GM18519 (cell line): Measurements from ENCODE around the gene AP1AR.

Experiments
- ATAC-seq: cut with Tn5 transposase; IDR thresholded peaks from one replicate; pipeline ENCODE4 v1.9.1; 2021; ENCODE audit warnings: mild to moderate bottlenecking, moderate library complexity; ENCODE audit not compliant: unreplicated experiment, low FRiP score

AP1AR gene

GRCh38 chr4:112219826-112220366 is 11.7 kb upstream of the AP1AR start:
- no peak for ATAC-seq

GRCh38 chr4:112222219-112222955 is 9.2 kb upstream of the AP1AR start:
- no peak for ATAC-seq

GRCh38 chr4:112225157-112225556 is 6.4 kb upstream of the AP1AR start:
- no peak for ATAC-seq

- ATAC-seq = peak; percentile 79
Observed at GRCh38 chr4:112230879-112231778, 458 bp upstream of the AP1AR start.

GRCh38 chr4:112234952-112235609 is 3.5 kb downstream of the AP1AR start:
- ATAC-seq = no peak

- no peak for ATAC-seq
Observed at GRCh38 chr4:112236040-112236439, 4.5 kb downstream of the AP1AR start.

- ATAC-seq = no peak
Observed at GRCh38 chr4:112238833-112239232, 7.2 kb downstream of the AP1AR start.

- ATAC-seq = no peak
Observed at GRCh38 chr4:112245383-112245782, 13.8 kb downstream of the AP1AR start.

- no peak for ATAC-seq
Observed at GRCh38 chr4:112247021-112247420, 15.4 kb downstream of the AP1AR start.

GRCh38 chr4:112251019-112251643 is 19.5 kb downstream of the AP1AR start:
- no peak for ATAC-seq

GRCh38 chr4:112252234-112252633 is 20.6 kb downstream of the AP1AR start:
- no peak for ATAC-seq

GRCh38 chr4:112253382-112254000 is 21.9 kb downstream of the AP1AR start:
- ATAC-seq = peak; percentile 71

GRCh38 chr4:112257098-112257497 is 25.5 kb downstream of the AP1AR start:
- no peak for ATAC-seq

GRCh38 chr4:112266823-112267222 is 35.2 kb downstream of the AP1AR start:
- ATAC-seq = no peak

- ATAC-seq = no peak
Observed at GRCh38 chr4:112270051-112270450, 38.5 kb downstream of the AP1AR start.

GRCh38 chr4:112270640-112271421 is 39.2 kb downstream of the AP1AR start:
- ATAC-seq = no peak

- ATAC-seq = no peak
Observed at GRCh38 chr4:112272292-112272691, 40.7 kb downstream of the AP1AR start.

- ATAC-seq = no peak
Observed at GRCh38 chr4:112274959-112275358, 43.4 kb downstream of the AP1AR start.

- no peak for ATAC-seq
Observed at GRCh38 chr4:112276113-112276512, 44.5 kb downstream of the AP1AR start.
